Ishikawa (cell line): ENCODE results near the gene CHST12.

Source experiments
- CREB1 ChIP-seq: IDR thresholded peaks from 2 replicates; pipeline ENCODE4 v1.6.1; 2012; ENCODE audit warnings: low read depth
- EGR1 ChIP-seq: IDR thresholded peaks from 2 replicates; pipeline ENCODE4 v1.6.1; 2012
- EP300 ChIP-seq: IDR thresholded peaks from 2 replicates; pipeline ENCODE4 v1.6.1; 2012; ENCODE audit warnings: borderline replicate concordance
- FOXM1 ChIP-seq: IDR thresholded peaks from 2 replicates; pipeline ENCODE4 v1.6.1; 2012; ENCODE audit warnings: low read depth, borderline replicate concordance
- MAX ChIP-seq: IDR thresholded peaks from 2 replicates; pipeline ENCODE4 v1.6.1; 2012
- NFIC ChIP-seq: IDR thresholded peaks from 2 replicates; pipeline ENCODE4 v1.6.1; 2012
- RAD21 ChIP-seq: IDR thresholded peaks from 2 replicates; pipeline ENCODE4 v1.6.1; 2012; ENCODE audit warnings: low read depth
- REST ChIP-seq: IDR thresholded peaks from 2 replicates; pipeline ENCODE4 v1.6.1; 2012; ENCODE audit warnings: low read depth, mild to moderate bottlenecking

GRCh38 chr7:2388637-2388954 lies 14.8 kb upstream of the CHST12 start:
- no peak for TF ChIP-seq MAX
- TF ChIP-seq EP300 = no peak
- TF ChIP-seq EGR1 = no peak
- no peak for TF ChIP-seq RAD21
- TF ChIP-seq REST = no peak
- no peak for TF ChIP-seq FOXM1
- no peak for TF ChIP-seq CREB1
- no peak for TF ChIP-seq NFIC
